Measurements from ENCODE around the gene NACC1.

DNA sequence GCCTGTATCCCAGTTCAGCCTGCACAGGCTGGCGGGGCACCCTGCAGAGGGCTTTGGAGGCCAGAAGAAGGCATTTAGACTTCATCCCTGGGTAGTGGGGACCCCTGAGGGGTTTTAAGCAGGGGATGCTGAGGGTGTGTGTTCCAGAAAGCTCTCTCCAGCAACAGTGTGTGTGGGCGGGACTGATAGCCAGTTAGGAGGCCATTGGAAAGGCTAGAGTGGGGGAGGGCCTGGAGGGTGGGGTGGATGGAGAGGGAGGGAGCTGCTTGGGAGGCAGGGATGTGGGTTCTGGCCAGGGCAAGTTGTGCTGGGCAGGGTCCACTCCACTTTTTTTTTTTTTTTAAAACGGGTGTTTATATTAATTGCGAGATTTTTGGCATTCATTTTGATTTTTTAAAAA, 43.7 kb upstream of the NACC1 start:
- TF ChIP-seq NFRKB (IDR thresholded peaks at IDR 0.05) = no peak
- TF ChIP-seq L3MBTL2 (conservative IDR thresholded peaks at IDR 0.05) = no peak
- no peak for TF ChIP-seq FOXK2 (IDR thresholded peaks at IDR 0.05)
- TF ChIP-seq SP1 (IDR thresholded peaks at IDR 0.05) = no peak
- no peak for TF ChIP-seq FOXA1 (IDR thresholded peaks at IDR 0.05)
- no peak for TF ChIP-seq CTBP1 (IDR thresholded peaks at IDR 0.05; ENCODE audit: borderline replicate concordance)
- TF ChIP-seq SUZ12 (IDR thresholded peaks at IDR 0.05) = no peak
- no peak for TF ChIP-seq HDGF (IDR thresholded peaks at IDR 0.05; ENCODE audit: borderline replicate concordance)
- TF ChIP-seq TARDBP (IDR thresholded peaks at IDR 0.05) = no peak
- TF ChIP-seq ARNT (IDR thresholded peaks at IDR 0.05) = no peak
- TF ChIP-seq BHLHE40 (IDR thresholded peaks at IDR 0.05; ENCODE audit: borderline replicate concordance) = no peak
- TF ChIP-seq, protein P1, sequence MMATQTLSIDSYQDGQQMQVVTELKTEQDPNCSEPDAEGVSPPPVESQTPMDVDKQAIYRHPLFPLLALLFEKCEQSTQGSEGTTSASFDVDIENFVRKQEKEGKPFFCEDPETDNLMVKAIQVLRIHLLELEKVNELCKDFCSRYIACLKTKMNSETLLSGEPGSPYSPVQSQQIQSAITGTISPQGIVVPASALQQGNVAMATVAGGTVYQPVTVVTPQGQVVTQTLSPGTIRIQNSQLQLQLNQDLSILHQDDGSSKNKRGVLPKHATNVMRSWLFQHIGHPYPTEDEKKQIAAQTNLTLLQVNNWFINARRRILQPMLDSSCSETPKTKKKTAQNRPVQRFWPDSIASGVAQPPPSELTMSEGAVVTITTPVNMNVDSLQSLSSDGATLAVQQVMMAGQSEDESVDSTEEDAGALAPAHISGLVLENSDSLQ (IDR thresholded peaks at IDR 0.05) = no peak

Data from HEK293T (cell line).